Left renal cortex interstitium (tissue), 4 donors: ENCODE measurements around the gene OTUD6A. TPM values are rescaled to one million over a fixed set of nuclear protein-coding genes. Genes with fewer than 3 reads are reported as not detected.

Experiments used
- polyA plus RNA-seq, 4 donors: library from polyadenylated mRNA; unstranded; fragments of 120-200 nt; gene quantifications; one replicate each; pipeline ENCODE4 v1.2.1, GENCODE V29; 2013; ENCODE audit not compliant: insufficient read length in 4 of 4

OTUD6A gene
- polyA plus RNA-seq, 4 donors, result 0.09 TPM; not detected in 2

Other genes with a start within 250 kb of the OTUD6A start
- gene AWAT2, start 12.5 kb upstream of the OTUD6A start, polyA plus RNA-seq, result not detected
- 100 to 1,000 TPM in 2 of 4 donors, 10 to 100 TPM in 2; 88.1 to 118 (median 98.3) TPM for gene IGBP1, start 71.0 kb downstream of the OTUD6A start, polyA plus RNA-seq
- under 1 TPM in 2 of 4 donors, not detected in 2; 0.09 to 0.19 TPM for gene DGAT2L6, start 115.0 kb downstream of the OTUD6A start, polyA plus RNA-seq
- gene AWAT1, start 172.2 kb downstream of the OTUD6A start, polyA plus RNA-seq, result under 1 TPM in 2 of 4 donors, not detected in 2; 0.30 to 0.43 TPM
- gene P2RY4, start 197.7 kb downstream of the OTUD6A start, polyA plus RNA-seq, result under 1 TPM; 0.14 to 0.77 (median 0.34) TPM
- 1 to 10 TPM in 2 of 4 donors, under 1 TPM in 2; 0.27 to 2.3 (median 0.90) TPM for gene ARR3, start 205.9 kb downstream of the OTUD6A start, polyA plus RNA-seq
- 1 to 10 TPM in 3 of 4 donors, under 1 TPM in 1; 0.72 to 1.2 (median 1.0) TPM for gene RAB41, start 219.7 kb downstream of the OTUD6A start, polyA plus RNA-seq
- gene PDZD11, start 227.5 kb downstream of the OTUD6A start, polyA plus RNA-seq, result 10 to 100 TPM; 48.4 to 62.2 (median 52.6) TPM
- gene KIF4A, start 227.6 kb downstream of the OTUD6A start, polyA plus RNA-seq, result 10 to 100 TPM; 16.1 to 17.9 (median 16.7) TPM